ENCODE data around the gene FAM120AOS. TPM values are rescaled to one million over a fixed set of nuclear protein-coding genes. Genes with fewer than 3 reads are reported as not detected.

FAM120AOS gene
- total and polyA plus RNA-seq, 2 of the 8 experiments (the other 6 are each of a cell fraction or from before 2014, with no cell fraction given), result 29.6 to 37.6 TPM

DNA sequence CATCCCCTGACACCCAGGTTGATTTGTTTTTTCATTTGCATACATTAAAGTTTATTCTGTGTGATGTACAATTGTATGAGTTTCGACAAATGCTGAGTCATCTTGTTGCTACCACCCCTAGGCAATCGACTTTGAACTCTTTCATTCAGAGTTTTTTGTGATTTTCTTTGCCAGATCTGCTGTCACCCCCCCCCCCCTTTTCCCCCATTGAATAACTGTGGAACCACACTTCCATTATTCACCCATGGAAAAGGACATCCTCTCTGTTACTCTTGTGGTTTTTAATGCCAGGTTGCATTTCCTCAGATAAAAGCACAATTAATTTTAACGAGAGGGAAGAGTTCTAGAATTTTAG is 13.7 kb upstream of the FAM120AOS start:
- TF ChIP-seq HDAC2 (IDR thresholded peaks at IDR 0.05; ENCODE audit: borderline replicate concordance in 1 of 2, low read depth in 2 of 2, low read length in 2 of 2), result no peak
- peak; percentile 77 for TF ChIP-seq MAFK (IDR thresholded peaks at IDR 0.05; ENCODE audit: low read depth, low read length)
- TF ChIP-seq BACH1 (IDR thresholded peaks at IDR 0.05; ENCODE audit: low read length), result peak; percentile 83
- TF ChIP-seq, protein P1, sequence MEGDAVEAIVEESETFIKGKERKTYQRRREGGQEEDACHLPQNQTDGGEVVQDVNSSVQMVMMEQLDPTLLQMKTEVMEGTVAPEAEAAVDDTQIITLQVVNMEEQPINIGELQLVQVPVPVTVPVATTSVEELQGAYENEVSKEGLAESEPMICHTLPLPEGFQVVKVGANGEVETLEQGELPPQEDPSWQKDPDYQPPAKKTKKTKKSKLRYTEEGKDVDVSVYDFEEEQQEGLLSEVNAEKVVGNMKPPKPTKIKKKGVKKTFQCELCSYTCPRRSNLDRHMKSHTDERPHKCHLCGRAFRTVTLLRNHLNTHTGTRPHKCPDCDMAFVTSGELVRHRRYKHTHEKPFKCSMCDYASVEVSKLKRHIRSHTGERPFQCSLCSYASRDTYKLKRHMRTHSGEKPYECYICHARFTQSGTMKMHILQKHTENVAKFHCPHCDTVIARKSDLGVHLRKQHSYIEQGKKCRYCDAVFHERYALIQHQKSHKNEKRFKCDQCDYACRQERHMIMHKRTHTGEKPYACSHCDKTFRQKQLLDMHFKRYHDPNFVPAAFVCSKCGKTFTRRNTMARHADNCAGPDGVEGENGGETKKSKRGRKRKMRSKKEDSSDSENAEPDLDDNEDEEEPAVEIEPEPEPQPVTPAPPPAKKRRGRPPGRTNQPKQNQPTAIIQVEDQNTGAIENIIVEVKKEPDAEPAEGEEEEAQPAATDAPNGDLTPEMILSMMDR (IDR thresholded peaks at IDR 0.05; ENCODE audit: control extremely low read depth in 1 of 3, insufficient read depth in 1 of 3, low read depth in 1 of 3, low read length in 3 of 3), result no peak
- H3K18ac ChIP-seq (ENCODE audit: extremely low read depth, low read length), result no peak overlapping the region
- H3K23me2 ChIP-seq (ENCODE audit: low read depth, low read length), result no peaks in the 10 kb centered on the region
- H3K27ac ChIP-seq (ENCODE audit: low read depth, low read length), result no peak overlapping the region
- H4K91ac ChIP-seq (replicated peaks; ENCODE audit: insufficient read length, low read length), result no peak overlapping the region
- peaks cover 8 to 12% of the 10 kb centered on the region in 2 experiments for H4K20me1 ChIP-seq (replicated peaks in 1 of 2; ENCODE audit: control insufficient read depth in 1 of 2, insufficient read depth in 2 of 2, low read length in 2 of 2)
- H2BK120ac ChIP-seq (replicated peaks; ENCODE audit: low read depth, low read length), result no peak overlapping the region
- H3K4me3 ChIP-seq (ENCODE audit: extremely low read depth in 1 of 4, insufficient read depth in 2 of 4, low read depth in 3 of 4, low read length in 4 of 4), result no peak overlapping the region
- H2BK12ac ChIP-seq (ENCODE audit: low read depth, low read length), result no peak overlapping the region
- H3K9ac ChIP-seq (replicated peaks in 1 of 4; ENCODE audit: extremely low read depth in 1 of 4, low read depth in 3 of 4, low read length in 3 of 4), result no peak overlapping the region
- peaks cover 0 to 3% (median 0%) of the 10 kb centered on the region in 4 experiments; a peak in 1 of 8 replicates for H3K36me3 ChIP-seq (ENCODE audit: control insufficient read depth in 2 of 4, insufficient read depth in 4 of 4, low read length in 3 of 4)
- H3K9me3 ChIP-seq (ENCODE audit: insufficient read depth in 2 of 2, low read depth in 1 of 2, low read length in 1 of 2), result no peaks in the 10 kb centered on the region
- H3K4ac ChIP-seq (replicated peaks; ENCODE audit: insufficient read length, low read depth, low read length), result no peak overlapping the region
- no peak overlapping the region for H4K8ac ChIP-seq (ENCODE audit: extremely low read depth, insufficient read depth, low read length)
- DNase-seq (ENCODE audit: low read depth in 1 of 2, low spot score in 2 of 2) (no peak), FAIRE-seq (no peak)
- H3K79me1 ChIP-seq (ENCODE audit: low read depth, low read length), result peaks cover 13% of the 10 kb centered on the region
- peaks cover 21 to 95% of the 10 kb centered on the region in 2 experiments for H3K79me2 ChIP-seq (ENCODE audit: control insufficient read depth in 1 of 2, insufficient read depth in 2 of 2, low read length in 2 of 2)
- 90% methylated on average over 3 of the region's 3 CpGs; no CpG with 5 or more reads in 1 of the 2 experiments for WGBS, 2 experiments (ENCODE audit: extremely low coverage in 1 of 2, insufficient coverage in 1 of 2, insufficient read length in 1 of 2, insufficient replicate concordance in 2 of 2, low coverage in 1 of 2, low lambda C conversion rate in 2 of 2, missing lambda C conversion rate in 1 of 2)
- ChIA-PET POLR2A (ENCODE audit: partially characterized antibody) (interaction anchor here (3.7 kb wide), 1 partner anchor 15 kb away, joined by 35 read pairs; the partner anchor contains the start of genes FAM120A and FAM120AOS), CTCF (ENCODE audit: partially characterized antibody) (interaction anchor here (1.6 kb wide), 1 partner anchor 14 kb away, joined by 8 read pairs; no protein-coding TSS in a partner anchor)
- H3K27me3 ChIP-seq (replicated peaks in 1 of 4; ENCODE audit: control insufficient read depth in 3 of 4, extremely low read depth in 1 of 4, insufficient read depth in 3 of 4, low read length in 3 of 4), result no peaks in the 10 kb centered on the region
- H3K23ac ChIP-seq (ENCODE audit: insufficient read length), result no peak overlapping the region
- H4K5ac ChIP-seq (ENCODE audit: insufficient read length, low read depth, low read length), result no peak overlapping the region
- no peak overlapping the region for H3K14ac ChIP-seq (ENCODE audit: insufficient read length)
- no peak overlapping the region for H2AK5ac ChIP-seq (ENCODE audit: low read depth, low read length)
- H2BK20ac ChIP-seq (ENCODE audit: low read length), result no peak overlapping the region
- H2BK15ac ChIP-seq (ENCODE audit: low read length), result no peak overlapping the region
- H3K4me2 ChIP-seq (ENCODE audit: insufficient read depth in 1 of 2, low read depth in 2 of 2, low read length in 2 of 2), result peak overlapping the region in 1 of 2 experiments; percentile 49; a peak in 1 of 4 replicates
- H2AFZ ChIP-seq (ENCODE audit: low read length), result no peak overlapping the region
- peaks cover 6 to 25% (median 18%) of the 10 kb centered on the region in 4 experiments for H3K4me1 ChIP-seq (replicated peaks in 1 of 4; ENCODE audit: control insufficient read depth in 3 of 4, insufficient read depth in 4 of 4, low read length in 3 of 4)
- 0 out of 2 replicates have a peak overlapping the region, but pooled peaks have one; percentile 53 for H2BK5ac ChIP-seq (ENCODE audit: low read depth, low read length)
- no peak overlapping the region for H3K56ac ChIP-seq (replicated peaks; ENCODE audit: insufficient read length, low read depth, low read length)
